ENCODE measurements around the gene PLA2G4F. TPM values are rescaled to one million over a fixed set of nuclear protein-coding genes. Genes with fewer than 3 reads are reported as not detected.

Gene PLA2G4F
- total RNA-seq, 3 donors from 2014 or later = under 0.01 to 2.0 (median 1.8) TPM

DNA sequence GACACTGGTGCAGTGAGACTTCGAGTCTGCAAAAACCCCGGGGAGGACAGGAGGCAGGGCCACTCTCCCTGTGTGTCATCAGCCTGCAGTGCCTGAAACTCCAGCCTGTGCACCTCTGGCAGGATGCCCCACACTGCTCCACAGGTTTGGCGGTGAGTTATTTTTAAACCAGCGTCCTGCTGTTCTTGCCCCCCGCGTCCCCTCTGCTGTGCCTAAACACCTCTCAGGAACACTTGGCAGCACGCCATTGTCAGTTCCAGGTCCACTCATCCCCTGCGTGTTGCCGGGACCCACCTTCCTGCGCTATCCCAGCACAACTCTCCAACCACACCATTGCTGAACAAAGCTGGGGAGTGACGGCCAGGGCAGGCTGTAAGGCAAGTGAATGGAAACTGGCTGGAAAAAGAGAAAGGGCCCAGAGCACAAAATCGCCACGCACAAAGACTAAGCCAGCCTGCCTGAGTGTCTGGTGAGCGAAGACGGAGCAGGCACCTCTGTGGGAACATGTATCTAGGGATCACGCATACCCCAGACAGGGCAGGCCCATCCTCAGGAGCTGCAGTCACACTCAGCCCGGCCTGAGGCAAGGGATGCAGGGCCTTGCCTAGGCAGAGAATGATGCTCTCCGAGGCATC is 3.1 kb upstream of the PLA2G4F start:
- Histone ChIP-seq H3K4me3 (no peak overlapping the region), H3K27ac (no peak overlapping the region), H3K27me3 (no peaks in the 10 kb centered on the region), H3K9me3 (no peaks in the 10 kb centered on the region), H3K36me3 (peaks cover 9% of the 10 kb centered on the region), H3K4me1 (no peaks in the 10 kb centered on the region)
- no peak for DNase-seq (ENCODE audit: low spot score in 2 of 2)
- intact Hi-C loops (cut with DNase I; ENCODE audit: low total_unique reads) = no loop called here
- TF ChIP-seq, protein P1, sequence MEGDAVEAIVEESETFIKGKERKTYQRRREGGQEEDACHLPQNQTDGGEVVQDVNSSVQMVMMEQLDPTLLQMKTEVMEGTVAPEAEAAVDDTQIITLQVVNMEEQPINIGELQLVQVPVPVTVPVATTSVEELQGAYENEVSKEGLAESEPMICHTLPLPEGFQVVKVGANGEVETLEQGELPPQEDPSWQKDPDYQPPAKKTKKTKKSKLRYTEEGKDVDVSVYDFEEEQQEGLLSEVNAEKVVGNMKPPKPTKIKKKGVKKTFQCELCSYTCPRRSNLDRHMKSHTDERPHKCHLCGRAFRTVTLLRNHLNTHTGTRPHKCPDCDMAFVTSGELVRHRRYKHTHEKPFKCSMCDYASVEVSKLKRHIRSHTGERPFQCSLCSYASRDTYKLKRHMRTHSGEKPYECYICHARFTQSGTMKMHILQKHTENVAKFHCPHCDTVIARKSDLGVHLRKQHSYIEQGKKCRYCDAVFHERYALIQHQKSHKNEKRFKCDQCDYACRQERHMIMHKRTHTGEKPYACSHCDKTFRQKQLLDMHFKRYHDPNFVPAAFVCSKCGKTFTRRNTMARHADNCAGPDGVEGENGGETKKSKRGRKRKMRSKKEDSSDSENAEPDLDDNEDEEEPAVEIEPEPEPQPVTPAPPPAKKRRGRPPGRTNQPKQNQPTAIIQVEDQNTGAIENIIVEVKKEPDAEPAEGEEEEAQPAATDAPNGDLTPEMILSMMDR (IDR thresholded peaks at IDR 0.05) = no peak
- TF ChIP-seq POLR2A (IDR thresholded peaks at IDR 0.05) (no peak), POLR2AphosphoS5 (IDR thresholded peaks at IDR 0.05) (no peak)

DNA sequence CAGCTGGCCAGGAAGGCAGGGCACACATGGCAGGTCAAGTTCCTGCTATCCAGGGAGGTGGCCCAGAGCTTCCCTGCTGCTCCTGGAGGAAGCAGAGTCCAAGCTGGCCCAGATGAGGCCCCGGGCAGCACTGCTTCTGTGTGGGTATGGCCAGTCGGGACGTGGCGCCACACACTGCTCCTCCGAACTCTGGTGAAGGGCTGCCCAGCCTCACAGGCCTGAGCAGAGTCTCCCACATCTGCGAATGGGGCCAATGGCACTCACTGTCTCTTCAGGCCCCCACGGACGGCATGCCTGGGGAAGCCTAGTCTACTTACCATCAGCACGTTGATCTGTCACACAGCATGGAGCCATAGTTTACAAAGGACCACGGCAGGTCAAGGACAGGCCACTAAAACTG is 2.5 kb upstream of the PLA2G4F start:
- peaks cover 9% of the 10 kb centered on the region for H3K36me3 ChIP-seq
- H3K4me1 ChIP-seq = no peaks in the 10 kb centered on the region
- intact Hi-C loops (cut with DNase I; ENCODE audit: low total_unique reads) = no loop called here

DNA sequence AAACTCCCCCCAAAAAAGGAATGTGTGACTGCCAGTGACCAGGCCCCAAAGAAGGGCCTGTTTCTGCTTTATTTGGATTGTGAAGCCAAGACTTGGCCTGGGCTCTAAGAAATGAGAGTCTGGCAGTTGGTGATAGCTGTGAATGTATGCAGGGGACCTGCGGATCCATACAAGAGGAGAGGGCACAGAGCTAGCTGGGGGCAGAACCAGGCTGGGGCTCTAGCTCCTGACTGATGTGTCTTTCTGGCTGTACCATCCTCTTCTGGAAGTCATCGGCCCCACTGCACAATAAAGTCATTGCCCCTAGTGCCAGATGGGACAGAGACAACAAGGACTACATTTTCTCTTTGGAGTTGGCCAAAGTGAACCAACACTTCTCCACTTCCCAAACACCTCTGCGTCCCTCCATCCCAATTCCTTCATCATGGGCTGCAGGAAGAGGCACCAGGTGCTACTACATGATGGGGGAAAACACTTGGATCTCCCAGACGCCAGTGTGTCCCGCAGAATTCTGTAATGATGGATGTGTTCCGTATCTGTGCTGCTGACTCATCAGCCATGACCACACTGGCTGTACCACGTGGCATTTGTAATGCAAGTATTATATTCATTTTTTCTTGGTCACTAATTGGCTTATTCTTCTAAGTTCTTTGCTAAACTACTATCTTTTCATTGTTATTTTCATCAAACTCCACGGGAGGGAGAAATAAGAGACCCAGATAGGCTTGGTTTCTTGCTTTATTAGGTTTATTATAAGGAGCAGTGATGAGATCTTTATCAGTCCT is 1.7 kb upstream of the PLA2G4F start:
- Histone ChIP-seq H3K4me3 (no peak overlapping the region), H3K27ac (peak overlapping the region; percentile 7 to 25), H3K4me1 (no peaks in the 10 kb centered on the region), H3K27me3 (no peaks in the 10 kb centered on the region), H3K36me3 (peaks cover 7% of the 10 kb centered on the region), H3K9me3 (no peaks in the 10 kb centered on the region)
- intact Hi-C loops (cut with DNase I; ENCODE audit: low total_unique reads) = no loop called here
- no peak for DNase-seq (ENCODE audit: low spot score in 2 of 2)
- TF ChIP-seq POLR2A (IDR thresholded peaks at IDR 0.05) = no peak
- TF ChIP-seq, protein P1 (IDR thresholded peaks at IDR 0.05) = no peak
- TF ChIP-seq POLR2AphosphoS5 (IDR thresholded peaks at IDR 0.05) = no peak

More for the DNA sequence above, 2.5 kb upstream of the PLA2G4F start:
- no peak for DNase-seq (ENCODE audit: low spot score in 2 of 2)
- Histone ChIP-seq H3K27ac (peak overlapping the region in 1 of 2 donors; percentile 7), H3K27me3 (no peaks in the 10 kb centered on the region), H3K9me3 (no peaks in the 10 kb centered on the region), H3K4me3 (no peak overlapping the region)
- TF ChIP-seq POLR2AphosphoS5 (IDR thresholded peaks at IDR 0.05) (no peak), POLR2A (IDR thresholded peaks at IDR 0.05) (no peak)
- TF ChIP-seq, protein P1 (IDR thresholded peaks at IDR 0.05) = no peak

DNA sequence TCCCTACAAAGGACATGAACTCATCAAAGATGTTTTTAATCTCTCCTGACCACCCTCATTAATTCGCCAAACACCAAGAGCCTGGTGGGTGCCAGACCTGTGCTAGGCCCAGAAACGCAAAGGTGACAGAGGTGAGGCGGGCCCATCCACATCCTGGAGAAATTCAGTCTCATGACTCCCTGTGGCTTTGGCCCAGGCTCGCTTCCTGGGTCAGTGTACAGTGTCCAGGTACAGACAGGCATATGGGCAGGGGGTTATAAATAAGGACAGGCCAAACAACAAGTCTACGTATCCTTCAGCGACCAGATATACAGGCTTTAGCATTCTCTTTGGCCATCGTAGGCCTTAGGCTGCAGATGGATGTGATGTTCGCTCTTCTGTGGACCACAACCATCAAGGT is 945 bp upstream of the PLA2G4F start:
- Histone ChIP-seq H3K4me1 (no peaks in the 10 kb centered on the region), H3K27me3 (no peaks in the 10 kb centered on the region), H3K9me3 (no peaks in the 10 kb centered on the region), H3K4me3 (no peak overlapping the region), H3K36me3 (no peaks in the 10 kb centered on the region), H3K27ac (peak overlapping the region; percentile 25 to 52)
- intact Hi-C loops (cut with DNase I; ENCODE audit: low total_unique reads) = no loop called here
- TF ChIP-seq POLR2AphosphoS5 (IDR thresholded peaks at IDR 0.05) (no peak), POLR2A (IDR thresholded peaks at IDR 0.05) (no peak)
- TF ChIP-seq, protein P1 (IDR thresholded peaks at IDR 0.05) = no peak
- DNase-seq (ENCODE audit: low spot score in 2 of 2) = no peak
